ENCODE results near the gene OR2W1. TPM values are rescaled to one million over a fixed set of nuclear protein-coding genes. Genes with fewer than 3 reads are reported as not detected.

Gene OR2W1
- not detected in 2 replicates for total RNA-seq (2014; rRNA removed; shearing (Covaris generic))

- no peaks in the 10 kb centered on the region for H3K27me3 ChIP-seq (ENCODE audit: control insufficient read depth, insufficient read depth, low read length)
- no peak within 1 kb of the TSS for H3K4me3 ChIP-seq (ENCODE audit: insufficient read depth, low read depth, low read length)
- no peaks in the 10 kb centered on the region for H3K36me3 ChIP-seq (replicated peaks; ENCODE audit: control insufficient read depth, insufficient read depth, low read length)
- no peak for DNase-seq
Measured at GRCh38 chr6:29045075-29045474, at the start of gene OR2W1. TSS of gene OR2W1 (minus strand) at chr6:29045175. CDS start at chr6:29045175, 0 bp downstream.

- DNase-seq: no peak
- H3K36me3 ChIP-seq (replicated peaks; ENCODE audit: control insufficient read depth, insufficient read depth, low read length): no peaks in the 10 kb centered on the region
- no peak overlapping the region for H3K4me3 ChIP-seq (ENCODE audit: insufficient read depth, low read depth, low read length)
- H3K27me3 ChIP-seq (ENCODE audit: control insufficient read depth, insufficient read depth, low read length): no peaks in the 10 kb centered on the region
Measured at GRCh38 chr6:29092957-29093356, 48.0 kb upstream of the OR2W1 start.

- Histone ChIP-seq H3K27me3 (ENCODE audit: control insufficient read depth, insufficient read depth, low read length) (no peaks in the 10 kb centered on the region), H3K4me3 (ENCODE audit: insufficient read depth, low read depth, low read length) (no peak within 1 kb of the TSS)
Measured at GRCh38 chr6:29087213-29087612, 42.2 kb upstream of the OR2W1 start, which contains the start of gene OR2B3. TSS of gene OR2B3 (minus strand) at chr6:29087313. CDS start at chr6:29087248, 65 bp downstream.

GRCh38 chr6:29082457-29082856, 37.5 kb upstream of the OR2W1 start:
- Histone ChIP-seq H3K36me3 (replicated peaks; ENCODE audit: control insufficient read depth, insufficient read depth, low read length) (no peaks in the 10 kb centered on the region), H3K27me3 (ENCODE audit: control insufficient read depth, insufficient read depth, low read length) (no peaks in the 10 kb centered on the region), H3K4me3 (ENCODE audit: insufficient read depth, low read depth, low read length) (no peak overlapping the region)
- DNase-seq: no peak

More at GRCh38 chr6:29087213-29087612, 42.2 kb upstream of the OR2W1 start, which contains the start of gene OR2B3:
- H3K36me3 ChIP-seq (replicated peaks; ENCODE audit: control insufficient read depth, insufficient read depth, low read length): no peaks in the 10 kb centered on the region
- no peak for DNase-seq

- Histone ChIP-seq H3K36me3 (replicated peaks; ENCODE audit: control insufficient read depth, insufficient read depth, low read length) (no peaks in the 10 kb centered on the region), H3K27me3 (ENCODE audit: control insufficient read depth, insufficient read depth, low read length) (no peaks in the 10 kb centered on the region), H3K4me3 (ENCODE audit: insufficient read depth, low read depth, low read length) (no peak overlapping the region)
- DNase-seq: no peak
Measured at GRCh38 chr6:29081312-29081711, 36.3 kb upstream of the OR2W1 start.

- Histone ChIP-seq H3K27me3 (ENCODE audit: control insufficient read depth, insufficient read depth, low read length) (no peaks in the 10 kb centered on the region), H3K4me3 (ENCODE audit: insufficient read depth, low read depth, low read length) (no peak overlapping the region), H3K36me3 (replicated peaks; ENCODE audit: control insufficient read depth, insufficient read depth, low read length) (no peaks in the 10 kb centered on the region)
- DNase-seq: no peak
Measured at GRCh38 chr6:29079203-29079602, 34.2 kb upstream of the OR2W1 start.

GRCh38 chr6:29071831-29072723, 27.1 kb upstream of the OR2W1 start:
- peak; percentile 61 for DNase-seq
- H3K36me3 ChIP-seq (replicated peaks; ENCODE audit: control insufficient read depth, insufficient read depth, low read length): no peaks in the 10 kb centered on the region
- no peak overlapping the region for H3K4me3 ChIP-seq (ENCODE audit: insufficient read depth, low read depth, low read length)
- no peaks in the 10 kb centered on the region for H3K27me3 ChIP-seq (ENCODE audit: control insufficient read depth, insufficient read depth, low read length)

- Histone ChIP-seq H3K27me3 (ENCODE audit: control insufficient read depth, insufficient read depth, low read length) (no peaks in the 10 kb centered on the region), H3K36me3 (replicated peaks; ENCODE audit: control insufficient read depth, insufficient read depth, low read length) (no peaks in the 10 kb centered on the region), H3K4me3 (ENCODE audit: insufficient read depth, low read depth, low read length) (no peak overlapping the region)
- DNase-seq: no peak
Measured at GRCh38 chr6:29051680-29052079, 6.7 kb upstream of the OR2W1 start.

- Histone ChIP-seq H3K4me3 (ENCODE audit: insufficient read depth, low read depth, low read length) (no peak overlapping the region), H3K36me3 (replicated peaks; ENCODE audit: control insufficient read depth, insufficient read depth, low read length) (no peaks in the 10 kb centered on the region), H3K27me3 (ENCODE audit: control insufficient read depth, insufficient read depth, low read length) (no peaks in the 10 kb centered on the region)
- peak; percentile 27 for DNase-seq
Measured at GRCh38 chr6:29035951-29036350, 9.0 kb downstream of the OR2W1 start.

- no peak for DNase-seq
- no peaks in the 10 kb centered on the region for H3K36me3 ChIP-seq (replicated peaks; ENCODE audit: control insufficient read depth, insufficient read depth, low read length)
- no peak overlapping the region for H3K4me3 ChIP-seq (ENCODE audit: insufficient read depth, low read depth, low read length)
- no peaks in the 10 kb centered on the region; the same call in 1 of the 2 replicates for H3K27me3 ChIP-seq (ENCODE audit: control insufficient read depth, insufficient read depth, low read length)
Measured at GRCh38 chr6:29028821-29029220, 16.2 kb downstream of the OR2W1 start.

- Histone ChIP-seq H3K27me3 (ENCODE audit: control insufficient read depth, insufficient read depth, low read length) (no peaks in the 10 kb centered on the region; the same call in 1 of the 2 replicates), H3K36me3 (replicated peaks; ENCODE audit: control insufficient read depth, insufficient read depth, low read length) (no peaks in the 10 kb centered on the region), H3K4me3 (ENCODE audit: insufficient read depth, low read depth, low read length) (no peak overlapping the region)
- DNase-seq: no peak
Measured at GRCh38 chr6:29025927-29026585, 18.9 kb downstream of the OR2W1 start.

GRCh38 chr6:29021434-29021833, 23.5 kb downstream of the OR2W1 start:
- peaks cover 3% of the 10 kb centered on the region for H3K27me3 ChIP-seq (ENCODE audit: control insufficient read depth, insufficient read depth, low read length)
- DNase-seq: no peak
- no peak overlapping the region for H3K4me3 ChIP-seq (ENCODE audit: insufficient read depth, low read depth, low read length)
- no peaks in the 10 kb centered on the region for H3K36me3 ChIP-seq (replicated peaks; ENCODE audit: control insufficient read depth, insufficient read depth, low read length)

- DNase-seq: no peak
- H3K36me3 ChIP-seq (replicated peaks; ENCODE audit: control insufficient read depth, insufficient read depth, low read length): no peaks in the 10 kb centered on the region
- H3K27me3 ChIP-seq (ENCODE audit: control insufficient read depth, insufficient read depth, low read length): peaks cover 10% of the 10 kb centered on the region
- H3K4me3 ChIP-seq (ENCODE audit: insufficient read depth, low read depth, low read length): no peak overlapping the region
Measured at GRCh38 chr6:29019629-29020028, 25.3 kb downstream of the OR2W1 start.

- H3K4me3 ChIP-seq (ENCODE audit: insufficient read depth, low read depth, low read length): no peak overlapping the region; the same call in 1 of the 2 replicates
- H3K36me3 ChIP-seq (replicated peaks; ENCODE audit: control insufficient read depth, insufficient read depth, low read length): no peaks in the 10 kb centered on the region
- no peak for DNase-seq
- H3K27me3 ChIP-seq (ENCODE audit: control insufficient read depth, insufficient read depth, low read length): peaks cover 17% of the 10 kb centered on the region
Measured at GRCh38 chr6:29017428-29017802, 27.6 kb downstream of the OR2W1 start.
